GM23338 (cell line): ENCODE measurements around the gene XKR8. TPM values are rescaled to one million over a fixed set of nuclear protein-coding genes. Genes with fewer than 3 reads are reported as not detected.

Source experiments
- ATAC-seq: fragments of 200-7000 bp; cut with Tn5 transposase; 3 replicates; pipeline ENCODE4 v1.9.1; 2020
- DNase-seq: peaks from one replicate; pipeline ENCODE4 v3.0.0-alpha.2; 2015; ENCODE audit warnings: low spot score
- H2AFZ ChIP-seq: fragments of 200-600 bp; sonication (generic); 2 replicates; pipeline ENCODE4 v1.8.0; 2016; ENCODE audit warnings: antibody characterized with exemption, mild to moderate bottlenecking, moderate library complexity
- H3F3A ChIP-seq: fragments of 200-600 bp; sonication (generic); replicated peaks from 2 replicates; pipeline ENCODE4 v1.8.0; 2017; ENCODE audit warnings: antibody characterized with exemption, mixed run types, low read depth
- H3K27ac ChIP-seq: fragments of 200-600 bp; sonication (generic); 2 replicates; pipeline ENCODE4 v1.6.1; 2016; ENCODE audit warnings: low read depth
- H3K27me3 ChIP-seq: fragments of 200-600 bp; sonication (generic); 2 replicates; pipeline ENCODE4 v1.8.0; 2016; ENCODE audit warnings: mild to moderate bottlenecking, mixed run types, moderate library complexity; ENCODE audit not compliant: insufficient read depth
- H3K36me3 ChIP-seq: fragments of 200-600 bp; sonication (generic); 2 replicates; pipeline ENCODE4 v1.8.0; 2016; ENCODE audit warnings: mild to moderate bottlenecking; ENCODE audit not compliant: insufficient read depth
- H3K4me1 ChIP-seq: fragments of 200-600 bp; sonication (generic); 2 replicates; pipeline ENCODE4 v1.8.0; 2016; ENCODE audit warnings: mild to moderate bottlenecking, moderate library complexity; ENCODE audit not compliant: insufficient read depth
- H3K4me2 ChIP-seq: fragments of 200-600 bp; sonication (generic); 2 replicates; pipeline ENCODE4 v1.7.1; 2017; ENCODE audit warnings: mixed run types
- H3K4me3 ChIP-seq: fragments of 200-600 bp; sonication (generic); 2 replicates; pipeline ENCODE4 v1.6.1; 2016; ENCODE audit warnings: mixed run types
- H3K79me2 ChIP-seq: fragments of 200-600 bp; sonication (generic); replicated peaks from 2 replicates; pipeline ENCODE4 v1.8.0; 2017; ENCODE audit warnings: mild to moderate bottlenecking; ENCODE audit not compliant: insufficient read depth
- H3K9me2 ChIP-seq: fragments of 200-600 bp; sonication (generic); 2 replicates; pipeline ENCODE4 v1.8.0; 2017; ENCODE audit not compliant: insufficient read depth
- H4K20me1 ChIP-seq: fragments of 200-600 bp; sonication (generic); replicated peaks from 2 replicates; pipeline ENCODE4 v1.8.0; 2017; ENCODE audit warnings: mild to moderate bottlenecking; ENCODE audit not compliant: insufficient read depth
- H3K27ac Mint-ChIP-seq: 2 replicates; pipeline ENCODE4 v1.8.0; 2020; ENCODE audit warnings: inconsistent platforms, mild to moderate bottlenecking, moderate library complexity, mixed read lengths
- H3K27me3 Mint-ChIP-seq: 3 replicates; pipeline ENCODE4 v1.8.0; 2022; ENCODE audit warnings: low read depth, mild to moderate bottlenecking, moderate library complexity, mixed read lengths, inconsistent platforms; ENCODE audit not compliant: insufficient read depth, poor library complexity
- H3K36me3 Mint-ChIP-seq: 3 replicates; pipeline ENCODE4 v1.8.0; 2021; ENCODE audit warnings: low read depth, mild to moderate bottlenecking, inconsistent platforms, moderate library complexity, mixed read lengths
- H3K4me1 Mint-ChIP-seq: 3 replicates; pipeline ENCODE4 v1.8.0; 2020; ENCODE audit warnings: mild to moderate bottlenecking, inconsistent platforms, mixed read lengths
- H3K4me3 Mint-ChIP-seq: 3 replicates; pipeline ENCODE4 v1.8.0; 2021; ENCODE audit warnings: moderate library complexity, mild to moderate bottlenecking, inconsistent platforms, mixed read lengths
- H3K9me3 Mint-ChIP-seq: 3 replicates; pipeline ENCODE4 v1.8.0; 2020; ENCODE audit warnings: moderate library complexity, mild to moderate bottlenecking, inconsistent platforms, mixed read lengths
- CREB1 ChIP-seq: fragments of 250-450 bp; sonication (Bioruptor Pico); IDR thresholded peaks from 2 replicates; pipeline ENCODE4 v1.5.0; 2020; ENCODE audit warnings: low read depth, mild to moderate bottlenecking, moderate library complexity
- CTCF ChIP-seq, 2 experiments: fragments of 200-600 bp in 1 of 2; sonication (generic) in 1 of 2; conservative IDR thresholded peaks; 2 replicates each; pipeline versions ENCODE4 v1.5.1 to v1.6.1; 2016 to 2017; ENCODE audit warnings: antibody characterized with exemption in 2 of 2, low read depth in 2 of 2, mild to moderate bottlenecking in 2 of 2, moderate library complexity in 1 of 2
- ETS1 ChIP-seq: IDR thresholded peaks from 2 replicates; pipeline ENCODE4 v1.6.1; 2016; ENCODE audit warnings: antibody characterized with exemption
- EZH2 ChIP-seq: fragments of 200-600 bp; sonication (generic); IDR thresholded peaks from one replicate; pipeline ENCODE4 v1.8.0; 2017; ENCODE audit warnings: antibody characterized with exemption, mild to moderate bottlenecking, low read depth; ENCODE audit not compliant: unreplicated experiment
- EZH2phosphoT487 ChIP-seq: fragments of 200-600 bp; sonication (generic); IDR thresholded peaks from one replicate; pipeline ENCODE4 v1.8.1; 2018; ENCODE audit warnings: antibody characterized with exemption; ENCODE audit not compliant: unreplicated experiment
- JUNB ChIP-seq: IDR thresholded peaks from one replicate; pipeline ENCODE4 v1.6.1; 2016; ENCODE audit warnings: antibody characterized with exemption; ENCODE audit not compliant: unreplicated experiment
- NANOG ChIP-seq: IDR thresholded peaks from 2 replicates; pipeline ENCODE4 v1.6.1; 2016; ENCODE audit warnings: antibody characterized with exemption, borderline replicate concordance
- POLR2AphosphoS5 ChIP-seq: IDR thresholded peaks from 2 replicates; pipeline ENCODE4 v1.6.1; 2016; ENCODE audit warnings: antibody characterized with exemption, low read depth
- REST ChIP-seq: IDR thresholded peaks from one replicate; pipeline ENCODE4 v1.6.1; 2018; ENCODE audit warnings: antibody characterized with exemption; ENCODE audit not compliant: unreplicated experiment
- STAT1 ChIP-seq: IDR thresholded peaks from one replicate; pipeline ENCODE4 v1.6.1; 2016; ENCODE audit warnings: antibody characterized with exemption; ENCODE audit not compliant: unreplicated experiment
- ZNF114 ChIP-seq: fragments of 250-450 bp; sonication (Bioruptor Pico); IDR thresholded peaks from 2 replicates; pipeline ENCODE4 v1.5.0; 2020; ENCODE audit warnings: mild to moderate bottlenecking, moderate library complexity
- ZNF331 ChIP-seq: fragments of 250-450 bp; sonication (Bioruptor Pico); IDR thresholded peaks from 2 replicates; pipeline ENCODE4 v1.5.0; 2020; ENCODE audit warnings: low read depth, mild to moderate bottlenecking, moderate library complexity
- polyA plus RNA-seq: library from polyadenylated mRNA; unstranded; fragments of >200 nt; fragmentation: Nextera tagmentation; extraction: Ambion mirVana; gene quantifications from 2 replicates; pipeline ENCODE4 v1.2.1, GENCODE V29; 2016
- total RNA-seq: library from RNA; depleted of rRNA; stranded (reverse); fragments of >200 nt; shearing (Covaris generic); gene quantifications from 2 replicates; pipeline ENCODE4 v1.2.3, GENCODE V29; 2014
- TF ChIP-seq, protein P1 (sequence below): fragments of 250-450 bp; sonication (Bioruptor Pico); IDR thresholded peaks from 2 replicates; pipeline ENCODE4 v1.5.0; 2020; ENCODE audit warnings: mild to moderate bottlenecking, moderate library complexity

Gene XKR8
- total and polyA plus RNA-seq, 2 experiments from 2014 or later: 8.2 to 13.1 TPM

- H3K36me3 Mint-ChIP-seq: peaks cover 43% of the 10 kb centered on the region
- H3K9me3 Mint-ChIP-seq: no peaks in the 10 kb centered on the region
- peak overlapping the region; percentile 91; the same call in 1 of the 2 replicates for H3K27ac Mint-ChIP-seq
- H2AFZ ChIP-seq: no peak overlapping the region
- H3K9me2 ChIP-seq: no peaks in the 10 kb centered on the region
- peaks cover 8% of the 10 kb centered on the region for H3K36me3 ChIP-seq
- H3K4me2 ChIP-seq: 0 out of 2 replicates have a peak overlapping the region, but pooled peaks have one; percentile 84
- no peaks in the 10 kb centered on the region for H3K27me3 ChIP-seq
- peak overlapping the region; percentile 93; the same call in 1 of the 2 replicates for H3K4me3 ChIP-seq
- peaks cover 11% of the 10 kb centered on the region for H3K27me3 Mint-ChIP-seq
- H3K4me1 Mint-ChIP-seq: peaks cover 15% of the 10 kb centered on the region
- ATAC-seq (no peak), DNase-seq (no peak)
- H3K79me2 ChIP-seq: peaks cover 6% of the 10 kb centered on the region; the same call in 1 of the 2 replicates
- H3K4me3 Mint-ChIP-seq: peak overlapping the region; percentile 80; the same call in 1 of the 3 replicates
- H3K4me1 ChIP-seq: peaks cover 17% of the 10 kb centered on the region; the same call in 1 of the 2 replicates
- H4K20me1 ChIP-seq: no peaks in the 10 kb centered on the region; the same call in 1 of the 2 replicates
- H3F3A ChIP-seq: peaks cover 13% of the 10 kb centered on the region
- TF ChIP-seq ETS1: no peak
- no peak for TF ChIP-seq STAT1
- no peak for TF ChIP-seq ZNF114 (CRISPR knock-in tag)
- TF ChIP-seq EZH2phosphoT487: no peak
- TF ChIP-seq CREB1 (CRISPR knock-in tag): no peak
- TF ChIP-seq POLR2AphosphoS5: no peak
- TF ChIP-seq ZNF331 (CRISPR knock-in tag): no peak
- TF ChIP-seq NANOG: no peak
- TF ChIP-seq JUNB: no peak
- TF ChIP-seq EZH2: no peak
- TF ChIP-seq, protein P1, sequence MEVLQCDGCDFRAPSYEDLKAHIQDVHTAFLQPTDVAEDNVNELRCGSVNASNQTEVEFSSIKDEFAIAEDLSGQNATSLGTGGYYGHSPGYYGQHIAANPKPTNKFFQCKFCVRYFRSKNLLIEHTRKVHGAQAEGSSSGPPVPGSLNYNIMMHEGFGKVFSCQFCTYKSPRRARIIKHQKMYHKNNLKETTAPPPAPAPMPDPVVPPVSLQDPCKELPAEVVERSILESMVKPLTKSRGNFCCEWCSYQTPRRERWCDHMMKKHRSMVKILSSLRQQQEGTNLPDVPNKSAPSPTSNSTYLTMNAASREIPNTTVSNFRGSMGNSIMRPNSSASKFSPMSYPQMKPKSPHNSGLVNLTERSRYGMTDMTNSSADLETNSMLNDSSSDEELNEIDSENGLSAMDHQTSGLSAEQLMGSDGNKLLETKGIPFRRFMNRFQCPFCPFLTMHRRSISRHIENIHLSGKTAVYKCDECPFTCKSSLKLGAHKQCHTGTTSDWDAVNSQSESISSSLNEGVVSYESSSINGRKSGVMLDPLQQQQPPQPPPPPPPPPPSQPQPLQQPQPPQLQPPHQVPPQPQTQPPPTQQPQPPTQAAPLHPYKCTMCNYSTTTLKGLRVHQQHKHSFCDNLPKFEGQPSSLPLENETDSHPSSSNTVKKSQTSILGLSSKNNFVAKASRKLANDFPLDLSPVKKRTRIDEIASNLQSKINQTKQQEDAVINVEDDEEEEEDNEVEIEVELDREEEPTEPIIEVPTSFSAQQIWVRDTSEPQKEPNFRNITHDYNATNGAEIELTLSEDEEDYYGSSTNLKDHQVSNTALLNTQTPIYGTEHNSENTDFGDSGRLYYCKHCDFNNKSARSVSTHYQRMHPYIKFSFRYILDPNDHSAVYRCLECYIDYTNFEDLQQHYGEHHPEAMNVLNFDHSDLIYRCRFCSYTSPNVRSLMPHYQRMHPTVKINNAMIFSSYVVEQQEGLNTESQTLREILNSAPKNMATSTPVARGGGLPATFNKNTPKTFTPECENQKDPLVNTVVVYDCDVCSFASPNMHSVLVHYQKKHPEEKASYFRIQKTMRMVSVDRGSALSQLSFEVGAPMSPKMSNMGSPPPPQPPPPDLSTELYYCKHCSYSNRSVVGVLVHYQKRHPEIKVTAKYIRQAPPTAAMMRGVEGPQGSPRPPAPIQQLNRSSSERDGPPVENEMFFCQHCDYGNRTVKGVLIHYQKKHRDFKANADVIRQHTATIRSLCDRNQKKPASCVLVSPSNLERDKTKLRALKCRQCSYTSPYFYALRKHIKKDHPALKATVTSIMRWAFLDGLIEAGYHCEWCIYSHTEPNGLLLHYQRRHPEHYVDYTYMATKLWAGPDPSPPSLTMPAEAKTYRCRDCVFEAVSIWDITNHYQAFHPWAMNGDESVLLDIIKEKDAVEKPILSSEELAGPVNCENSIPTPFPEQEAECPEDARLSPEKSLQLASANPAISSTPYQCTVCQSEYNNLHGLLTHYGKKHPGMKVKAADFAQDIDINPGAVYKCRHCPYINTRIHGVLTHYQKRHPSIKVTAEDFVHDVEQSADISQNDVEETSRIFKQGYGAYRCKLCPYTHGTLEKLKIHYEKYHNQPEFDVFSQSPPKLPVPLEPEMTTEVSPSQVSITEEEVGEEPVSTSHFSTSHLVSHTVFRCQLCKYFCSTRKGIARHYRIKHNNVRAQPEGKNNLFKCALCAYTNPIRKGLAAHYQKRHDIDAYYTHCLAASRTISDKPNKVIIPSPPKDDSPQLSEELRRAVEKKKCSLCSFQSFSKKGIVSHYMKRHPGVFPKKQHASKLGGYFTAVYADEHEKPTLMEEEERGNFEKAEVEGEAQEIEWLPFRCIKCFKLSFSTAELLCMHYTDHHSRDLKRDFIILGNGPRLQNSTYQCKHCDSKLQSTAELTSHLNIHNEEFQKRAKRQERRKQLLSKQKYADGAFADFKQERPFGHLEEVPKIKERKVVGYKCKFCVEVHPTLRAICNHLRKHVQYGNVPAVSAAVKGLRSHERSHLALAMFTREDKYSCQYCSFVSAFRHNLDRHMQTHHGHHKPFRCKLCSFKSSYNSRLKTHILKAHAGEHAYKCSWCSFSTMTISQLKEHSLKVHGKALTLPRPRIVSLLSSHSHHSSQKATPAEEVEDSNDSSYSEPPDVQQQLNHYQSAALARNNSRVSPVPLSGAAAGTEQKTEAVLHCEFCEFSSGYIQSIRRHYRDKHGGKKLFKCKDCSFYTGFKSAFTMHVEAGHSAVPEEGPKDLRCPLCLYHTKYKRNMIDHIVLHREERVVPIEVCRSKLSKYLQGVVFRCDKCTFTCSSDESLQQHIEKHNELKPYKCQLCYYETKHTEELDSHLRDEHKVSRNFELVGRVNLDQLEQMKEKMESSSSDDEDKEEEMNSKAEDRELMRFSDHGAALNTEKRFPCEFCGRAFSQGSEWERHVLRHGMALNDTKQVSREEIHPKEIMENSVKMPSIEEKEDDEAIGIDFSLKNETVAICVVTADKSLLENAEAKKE (CRISPR knock-in tag): no peak
- no peak for TF ChIP-seq REST
- no peak for TF ChIP-seq CTCF (conservative IDR thresholded peaks at IDR 0.05; ENCODE audit: low read depth in 2 of 2)
- H3K27ac ChIP-seq: peak overlapping the region; percentile 99; the same call in 1 of the 2 replicates
Measured at GRCh38 chr1:27958513-27958912, 1.3 kb upstream of the XKR8 start.
